Urothelium cell line (cell line): ENCODE data around the gene AKAP8L.

Experiments
- DNase-seq: peaks from one replicate; pipeline ENCODE4 v3.0.0; 2011; ENCODE audit warnings: low spot score, mixed read lengths
- FAIRE-seq: peaks from 2 replicates; lab custom pipeline; 2011; peaks lifted over from hg19 to GRCh38; lab: Jason Lieb, UNC

Gene AKAP8L

DNA sequence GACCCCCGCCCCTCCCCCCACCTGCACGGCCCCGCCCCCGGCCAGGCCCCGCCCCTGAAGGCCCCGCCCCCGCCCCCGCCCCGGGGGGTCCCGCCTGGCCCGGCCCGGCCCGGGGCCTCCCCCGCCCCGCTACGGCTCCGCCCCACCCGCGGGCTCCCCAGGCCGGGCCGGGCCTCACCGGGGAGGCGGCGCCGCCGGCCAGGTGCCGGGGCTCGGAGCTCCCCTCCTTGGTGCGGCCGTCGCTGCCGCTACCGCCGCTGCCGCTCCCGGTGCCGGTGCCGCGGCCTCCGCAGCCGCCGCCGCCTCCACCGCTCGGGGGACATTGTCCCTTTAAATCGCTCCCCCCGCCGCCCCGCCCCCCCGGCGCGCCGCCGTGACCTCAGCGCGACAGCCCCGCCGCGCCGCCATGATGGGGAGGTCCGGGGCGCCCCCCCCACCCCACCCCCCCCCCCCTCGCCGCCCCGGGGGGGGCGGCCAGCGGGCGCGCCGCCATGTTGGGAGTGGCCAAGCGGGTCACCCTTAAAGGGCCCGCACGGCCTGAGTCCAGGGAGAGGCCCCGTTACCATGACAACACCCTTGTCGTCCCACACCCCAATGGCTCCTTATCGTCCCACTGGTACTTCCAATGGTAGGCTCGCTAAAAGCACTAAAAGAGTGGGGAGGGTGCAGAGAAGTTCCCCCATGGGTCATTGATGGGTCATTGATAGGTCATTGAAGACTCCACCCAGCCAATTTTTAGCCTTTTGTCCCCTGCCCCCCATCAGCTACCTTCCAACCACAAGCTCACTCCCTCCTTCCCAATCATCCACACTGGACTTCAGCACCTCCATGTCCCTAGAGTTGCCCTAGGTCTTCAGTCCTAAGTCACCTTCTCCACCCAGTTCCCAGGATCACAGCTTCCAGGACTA, 31.1 kb upstream of the AKAP8L start, which contains the start of gene WIZ:
TSS of gene WIZ (minus strand) at position 337 of the 908 bp plus-strand sequence. CDS start 1,649 bp downstream, outside the sequence.
- DNase-seq: peak; percentile 86
- FAIRE-seq: no peak

GRCh38 chr19:15448778-15449619, 30.2 kb upstream of the AKAP8L start:
- FAIRE-seq (no peak), DNase-seq (no peak)

GRCh38 chr19:15448044-15448777, 29.4 kb upstream of the AKAP8L start:
- FAIRE-seq: no peak
- DNase-seq: no peak

- DNase-seq (no peak), FAIRE-seq (no peak)
Observed at GRCh38 chr19:15447057-15447456, 28.3 kb upstream of the AKAP8L start.

GRCh38 chr19:15445807-15446376, 27.1 kb upstream of the AKAP8L start:
- FAIRE-seq (no peak), DNase-seq (no peak)

DNA sequence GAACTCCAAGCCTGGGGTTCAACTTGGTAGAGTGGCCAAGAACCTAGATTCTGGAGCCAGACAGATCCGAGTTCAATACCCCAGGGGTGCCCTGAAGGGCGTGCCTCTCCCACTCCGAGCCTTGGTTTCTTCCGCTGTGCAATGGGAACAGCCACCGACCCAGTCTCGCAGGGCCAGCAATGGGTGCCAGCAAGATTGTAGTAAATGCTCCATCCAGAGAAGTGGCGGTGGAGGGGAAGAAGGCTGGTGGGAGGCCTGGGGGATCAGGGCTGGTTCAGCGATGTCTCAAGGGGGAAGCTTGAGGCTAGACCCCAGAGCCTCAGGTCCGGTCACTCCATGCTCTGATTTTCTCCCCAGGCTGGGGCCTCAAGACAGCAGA, 26.4 kb upstream of the AKAP8L start:
- DNase-seq (no peak), FAIRE-seq (no peak)

DNA sequence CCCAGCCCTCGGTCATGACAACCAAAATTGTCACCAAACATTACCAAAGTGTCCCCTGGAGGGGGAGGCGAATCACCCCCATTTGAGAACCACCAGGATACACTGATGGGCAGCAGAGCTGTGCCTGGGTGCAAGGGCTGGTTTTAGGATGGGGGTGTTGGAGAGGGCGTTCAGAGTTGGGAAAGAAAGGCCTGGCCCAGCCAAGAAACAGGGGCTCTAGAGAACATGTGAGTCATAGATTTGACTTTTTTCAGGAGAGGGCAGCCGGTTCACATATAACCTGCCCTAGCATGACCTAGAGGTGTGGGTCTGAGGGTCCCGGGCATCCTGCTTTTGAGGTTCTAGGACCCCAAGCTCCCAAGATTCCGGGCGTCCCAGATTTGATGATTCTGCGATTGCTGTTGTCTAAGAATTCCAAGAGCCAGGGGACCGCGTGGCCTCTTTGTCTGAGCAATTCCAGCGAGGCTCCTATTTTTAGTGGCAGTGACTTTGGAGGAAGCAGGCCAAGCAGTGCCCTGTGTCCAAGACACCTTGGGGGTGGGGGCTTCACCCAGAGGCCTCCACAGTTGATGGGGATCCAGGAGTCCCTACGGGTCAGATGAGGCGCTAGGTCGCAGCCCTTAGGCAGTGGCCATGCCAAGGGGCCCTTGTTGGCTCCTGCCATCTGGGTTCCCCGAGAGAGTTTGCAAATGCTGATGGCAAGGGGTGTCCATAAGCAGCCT, 25.9 kb upstream of the AKAP8L start:
- no peak for FAIRE-seq
- DNase-seq: no peak

DNA sequence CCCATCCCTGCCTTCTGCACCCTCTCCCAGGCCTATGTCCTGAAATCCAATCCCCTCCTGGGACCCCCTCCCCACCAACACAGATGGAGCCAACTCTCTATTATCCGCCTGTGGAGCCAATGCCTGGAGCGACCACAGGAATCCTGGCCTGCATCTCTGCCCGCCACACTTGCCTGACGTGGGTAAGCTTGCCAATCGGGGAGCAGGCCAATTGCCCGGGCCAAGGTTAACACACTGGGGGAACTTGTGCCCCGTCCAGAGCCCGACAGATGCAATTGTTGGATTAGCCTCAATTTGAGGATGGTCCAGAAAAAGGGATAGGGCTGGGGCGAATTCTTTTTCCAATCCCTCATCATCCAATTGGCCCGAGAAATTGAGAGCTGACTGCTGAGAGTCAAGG, 25.1 kb upstream of the AKAP8L start:
- no peak for FAIRE-seq
- DNase-seq: no peak

DNA sequence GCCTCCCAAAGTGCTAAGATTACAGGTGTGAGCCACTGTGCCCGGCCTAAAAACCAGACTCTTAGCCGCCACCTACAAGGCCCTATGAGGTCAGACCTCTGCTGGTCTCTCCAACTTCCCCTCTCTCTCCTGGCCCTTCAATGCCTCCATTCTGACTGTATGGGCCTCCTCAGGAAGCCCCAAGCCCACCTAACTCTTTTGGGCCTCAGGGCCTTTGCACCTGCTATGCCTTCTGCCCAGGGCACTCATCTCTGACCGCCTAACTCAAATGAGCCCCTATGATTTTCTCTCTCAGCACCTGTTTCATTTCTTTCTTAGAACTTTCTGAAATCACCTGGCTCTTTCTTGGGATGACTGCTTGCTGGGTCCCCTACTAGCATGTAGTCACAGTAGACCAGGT, 24.5 kb upstream of the AKAP8L start:
- DNase-seq: no peak
- no peak for FAIRE-seq

- DNase-seq: no peak
- no peak for FAIRE-seq
Observed at GRCh38 chr19:15442142-15442920, 23.5 kb upstream of the AKAP8L start.

DNA sequence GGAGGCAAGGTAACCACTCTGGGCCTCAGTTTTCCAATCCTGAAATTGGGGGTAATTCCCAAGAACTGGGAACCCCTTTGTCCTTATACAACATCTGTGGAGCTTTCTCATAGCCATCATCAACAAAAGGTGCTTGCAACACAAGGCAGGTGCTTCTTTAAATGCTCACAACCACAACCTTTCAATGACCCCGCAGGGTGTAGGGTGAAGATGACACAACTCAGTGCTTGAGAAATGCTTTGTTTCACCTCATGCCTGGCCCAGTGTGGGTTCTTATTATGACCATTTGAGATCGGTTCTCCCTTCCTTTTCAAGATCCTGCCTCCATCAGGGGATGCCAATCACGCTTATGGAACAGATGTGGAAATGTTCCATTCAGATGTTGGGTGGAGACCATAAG, 22.5 kb upstream of the AKAP8L start:
- FAIRE-seq (no peak), DNase-seq (no peak)

DNA sequence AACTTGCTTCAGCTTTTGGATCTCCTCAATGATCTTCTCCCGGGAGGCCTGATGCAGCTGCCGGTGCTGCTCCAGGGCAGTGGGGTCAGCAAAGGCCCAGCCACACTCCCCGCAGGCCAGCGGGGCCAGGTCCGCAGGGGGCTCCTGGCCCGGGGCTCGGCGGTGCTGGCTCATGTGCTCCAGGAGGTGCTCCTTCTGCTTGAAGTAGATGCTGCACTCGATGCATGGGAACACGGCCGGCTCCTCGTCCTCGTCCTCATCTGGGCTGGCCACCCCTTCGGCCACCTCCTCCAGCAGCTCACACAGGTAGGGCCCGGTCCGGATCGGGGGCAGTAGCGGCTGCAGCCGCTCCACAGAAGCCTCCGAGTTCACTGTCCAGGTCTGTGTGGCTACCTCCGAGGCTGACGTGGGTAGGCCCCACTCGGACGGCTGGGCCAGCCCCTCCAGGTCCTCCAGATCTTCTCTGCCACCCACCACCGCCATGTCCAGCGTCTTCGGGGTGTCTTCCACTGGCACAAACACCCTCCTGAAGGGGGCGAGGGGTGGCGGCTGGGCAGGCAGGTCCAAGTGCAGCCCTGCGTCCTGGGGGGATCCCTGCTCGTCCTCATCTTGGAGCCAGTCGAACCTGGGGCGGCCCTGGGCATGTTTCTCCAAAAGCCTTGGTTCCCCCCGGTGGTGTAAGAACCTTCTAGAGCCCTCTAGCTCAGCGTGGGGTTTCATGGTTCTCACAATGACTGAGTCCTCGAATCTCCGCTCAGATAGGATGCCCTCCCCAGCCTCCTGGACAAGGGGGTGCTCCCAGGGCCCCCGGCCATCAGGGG, 21.2 kb upstream of the AKAP8L start:
- FAIRE-seq (no peak), DNase-seq (no peak)

GRCh38 chr19:15439078-15439799, 20.5 kb upstream of the AKAP8L start:
- FAIRE-seq (no peak), DNase-seq (no peak)

- FAIRE-seq (no peak), DNase-seq (no peak)
Observed at GRCh38 chr19:15438577-15438976, 19.8 kb upstream of the AKAP8L start.

DNA sequence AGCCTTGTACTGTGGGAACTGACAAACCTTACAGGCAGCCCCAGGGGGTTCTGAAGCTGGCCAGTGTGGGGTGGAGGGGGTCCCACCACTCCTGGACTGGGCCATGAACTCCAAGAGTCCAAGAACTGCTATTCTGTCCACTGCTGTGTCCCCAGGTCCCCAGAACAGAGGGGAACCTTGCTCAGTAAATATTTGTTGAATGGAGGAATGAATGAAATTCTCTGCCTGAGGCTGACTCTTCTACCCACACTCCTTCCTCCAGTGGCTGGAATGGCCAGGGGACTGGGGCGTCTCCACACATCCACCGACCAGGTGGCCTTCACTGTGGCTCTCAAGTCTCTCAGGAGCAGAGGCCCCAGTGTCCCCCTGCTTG, 19.3 kb upstream of the AKAP8L start:
- FAIRE-seq (no peak), DNase-seq (no peak)

- FAIRE-seq: no peak
Observed at GRCh38 chr19:15437355-15438123, 18.8 kb upstream of the AKAP8L start.

DNA sequence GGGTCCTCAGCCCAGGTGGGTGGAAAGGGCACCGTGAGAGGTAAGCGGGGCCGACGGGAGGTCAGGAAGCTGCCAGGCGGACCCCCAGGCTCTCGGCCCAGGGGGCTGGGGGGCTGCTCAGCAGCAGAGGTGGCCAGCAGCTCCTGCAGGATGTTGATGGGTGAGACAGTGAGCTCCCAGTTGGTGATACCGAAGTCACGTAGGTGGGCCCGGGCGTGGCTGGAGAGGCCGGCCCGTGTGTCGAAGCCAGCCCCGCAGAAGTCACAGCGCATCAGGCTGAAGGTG, 18.0 kb upstream of the AKAP8L start:
- FAIRE-seq (no peak), DNase-seq (no peak)

More at GRCh38 chr19:15437355-15438123, 18.8 kb upstream of the AKAP8L start:
- no peak for DNase-seq
